HG02943 (cell line): ENCODE data around the gene ARHGEF40.

Experiments
- ATAC-seq: cut with Tn5 transposase; IDR thresholded peaks from one replicate; pipeline ENCODE4 v1.9.1; 2021; ENCODE audit warnings: mild to moderate bottlenecking, low read depth, moderate library complexity; ENCODE audit not compliant: unreplicated experiment

Gene ARHGEF40

DNA sequence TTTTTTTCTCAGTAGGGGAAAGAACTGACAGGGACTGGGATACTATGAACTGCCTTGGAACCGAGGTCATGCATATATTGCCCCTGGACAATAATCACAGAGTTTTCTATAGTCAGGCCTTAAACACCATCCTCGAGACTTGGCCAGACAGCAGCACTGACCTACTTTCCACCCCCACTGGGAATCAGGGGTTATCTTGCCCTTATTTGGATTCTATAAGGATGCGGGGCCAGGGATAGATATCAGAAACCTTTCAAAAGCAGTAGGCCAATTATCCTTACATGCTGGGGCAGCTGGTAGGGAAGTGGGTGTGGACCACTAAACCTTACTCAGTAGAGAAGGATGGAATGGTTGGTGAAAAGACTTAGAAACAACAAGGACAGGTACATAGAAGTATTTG, 26.3 kb downstream of the ARHGEF40 start:
- ATAC-seq, result no peak

DNA sequence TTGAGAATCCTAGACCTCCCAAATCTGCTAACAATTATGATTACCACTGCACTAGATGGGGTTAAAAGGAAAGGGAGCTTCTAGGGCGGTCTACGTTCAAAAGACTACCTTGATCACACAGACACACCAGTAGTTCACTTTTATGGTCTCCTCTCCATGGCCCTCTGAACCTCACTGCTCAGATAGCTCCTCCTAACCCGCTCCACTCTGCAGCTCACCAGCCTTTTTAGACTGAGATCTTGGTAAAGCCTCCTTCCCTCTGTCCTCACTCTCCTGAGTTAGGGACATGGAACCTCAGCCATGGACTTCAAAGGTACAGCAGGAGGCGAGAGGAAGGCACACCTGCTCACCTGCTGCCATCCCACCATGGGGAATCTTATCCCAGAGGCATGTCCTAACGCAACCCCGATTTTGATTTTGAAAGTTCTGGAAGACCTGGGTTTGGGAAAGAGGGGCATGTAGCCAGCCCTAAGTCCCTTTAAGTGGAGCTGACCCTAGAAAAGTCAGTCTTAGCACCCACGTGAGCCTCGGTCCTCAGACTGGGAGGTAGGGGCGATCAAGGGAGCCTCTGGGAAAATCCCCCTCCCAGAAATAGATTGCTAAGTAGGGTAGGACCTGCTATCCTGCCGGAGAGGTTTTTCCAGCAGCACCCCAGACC, 27.0 kb downstream of the ARHGEF40 start:
- ATAC-seq, result no peak

DNA sequence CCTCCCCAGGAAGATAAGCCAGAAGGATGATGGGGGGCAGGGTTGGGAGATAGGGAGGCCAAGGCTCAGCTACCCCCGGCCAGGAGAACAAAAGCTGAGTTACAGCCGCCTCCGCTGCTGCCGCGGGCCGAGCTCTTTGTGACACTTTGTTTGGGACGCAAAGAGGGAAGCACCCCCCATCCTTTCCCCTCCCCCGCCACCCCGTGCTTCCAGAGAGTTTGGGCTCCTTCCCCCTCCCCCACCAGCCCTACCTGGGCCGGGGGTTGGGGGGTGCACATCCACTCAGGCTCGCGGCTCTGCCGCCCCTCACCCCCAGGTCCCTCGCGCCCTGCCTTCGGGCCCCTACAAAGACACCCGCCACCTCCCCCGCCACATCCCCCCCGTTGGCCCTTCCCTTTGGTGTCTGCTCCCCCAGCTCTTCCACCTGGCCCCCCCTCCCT, 27.6 kb downstream of the ARHGEF40 start:
- no peak for ATAC-seq

DNA sequence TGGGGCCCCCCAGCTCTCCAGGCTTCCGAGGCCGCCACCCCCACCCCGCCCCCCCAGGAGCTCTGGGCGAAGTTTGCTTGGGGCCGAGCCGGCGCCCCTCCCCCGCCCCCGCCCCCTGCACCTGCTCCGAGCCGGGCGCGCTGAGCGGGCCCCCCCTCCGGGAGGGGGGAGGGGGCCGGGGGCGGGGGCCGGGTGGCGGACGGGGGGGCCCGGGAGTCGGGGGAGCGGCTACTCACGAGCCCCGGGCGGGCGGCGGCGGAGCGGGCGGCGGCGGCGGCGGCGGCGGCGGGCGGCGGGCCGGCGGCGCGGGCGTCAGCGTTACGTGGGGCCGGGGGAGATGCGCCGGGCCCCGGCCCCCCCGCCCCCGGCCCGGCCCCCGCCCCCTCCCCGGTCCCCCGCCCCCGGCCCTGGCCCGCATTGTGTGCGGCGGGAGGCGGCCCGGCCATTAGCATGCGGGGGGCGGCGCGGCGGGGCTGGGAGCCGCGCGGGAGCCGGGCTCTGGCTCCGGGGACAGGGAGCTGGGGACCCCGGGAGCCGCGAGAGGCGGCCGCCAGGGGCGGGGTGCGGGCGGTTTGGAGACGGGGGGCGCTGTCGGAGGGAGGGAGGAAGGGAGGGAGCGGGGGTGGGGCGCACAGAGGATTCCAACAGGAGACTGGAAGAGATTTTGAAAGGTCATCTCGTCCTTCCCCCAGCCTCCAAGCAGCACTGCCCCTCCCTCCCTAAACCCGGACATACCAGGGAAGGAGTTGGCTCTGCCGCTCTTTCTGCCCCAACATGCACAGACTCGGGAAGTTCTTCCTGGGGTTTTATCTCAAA, 28.2 kb downstream of the ARHGEF40 start, which contains the start of gene ZNF219:
ZNF219 (minus strand) TSS at position 580 of the 816 bp plus-strand sequence. CDS start 5,064 bp downstream, outside the sequence.
- ATAC-seq, result no peak

DNA sequence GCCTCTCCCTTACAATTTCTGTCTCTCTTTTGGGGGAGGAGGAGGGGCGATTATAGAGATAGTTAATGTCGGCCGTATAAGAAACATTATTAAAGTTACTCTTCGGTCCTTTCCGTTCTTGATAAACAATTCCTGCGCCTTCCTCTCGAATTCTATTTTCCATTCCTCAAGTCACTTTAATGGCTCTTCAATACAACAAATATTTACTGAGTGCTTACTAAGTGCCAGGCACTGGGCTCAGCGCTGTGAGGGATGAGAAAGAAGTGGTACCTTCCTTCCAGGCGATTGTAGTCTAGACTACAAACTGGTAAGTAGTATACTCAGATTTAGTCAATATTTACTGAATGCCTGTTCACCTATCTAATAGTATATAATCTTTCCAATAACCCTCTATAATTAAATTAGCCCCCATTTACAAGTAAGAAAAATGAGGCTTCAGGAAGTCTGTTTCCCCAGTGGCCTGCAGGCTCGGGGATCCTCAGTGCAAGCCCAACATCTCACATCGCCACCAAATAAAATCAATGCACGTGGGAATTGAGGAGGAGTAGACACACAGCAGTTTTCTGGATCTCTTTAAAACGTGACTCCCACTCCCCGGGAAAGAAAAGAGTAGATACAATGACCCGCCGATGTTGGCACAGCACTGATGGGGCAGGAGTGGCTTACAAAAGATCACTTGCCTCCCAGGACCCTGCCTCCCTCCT, 28.9 kb downstream of the ARHGEF40 start:
- ATAC-seq, result no peak

DNA sequence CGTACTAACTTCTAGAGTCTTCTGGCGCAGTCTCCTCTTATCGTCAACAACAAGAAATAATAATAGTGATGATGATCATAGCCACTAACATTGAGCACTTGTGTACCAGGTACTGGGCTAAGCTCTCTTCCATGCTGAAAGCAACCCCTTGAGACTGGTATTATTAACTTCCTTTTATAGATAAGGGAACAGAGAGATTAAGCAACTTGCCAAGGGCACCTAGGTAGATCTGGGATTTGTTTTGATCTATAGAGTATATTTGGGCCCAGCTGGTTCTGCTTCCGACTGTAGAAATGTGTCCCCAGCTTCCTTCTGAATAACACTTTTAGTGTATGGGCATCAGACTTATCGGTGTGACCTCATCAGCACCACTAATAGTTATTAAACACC, 29.5 kb downstream of the ARHGEF40 start:
- ATAC-seq, result no peak

DNA sequence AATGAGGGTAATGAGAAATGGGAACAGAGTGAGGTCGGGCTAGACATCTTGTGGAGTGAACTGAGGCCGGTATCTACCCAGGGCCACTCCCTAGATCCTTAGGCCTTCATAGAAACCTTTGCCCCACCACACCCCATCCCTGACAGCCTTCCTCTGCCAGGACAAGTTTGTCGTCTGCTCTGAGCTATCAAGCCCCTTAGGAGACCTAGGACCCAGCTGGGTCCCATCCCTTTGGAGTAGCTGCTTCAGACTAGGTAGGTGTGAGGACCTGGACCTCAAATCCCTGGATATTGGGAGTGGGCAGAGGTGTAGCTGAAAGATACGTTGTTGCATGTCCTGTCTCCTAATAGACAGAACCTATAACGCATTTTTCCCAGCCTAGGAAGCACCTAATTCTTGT, 30.8 kb downstream of the ARHGEF40 start, which contains the start of gene TMEM253:
TMEM253 (plus strand) TSS at position 136 of the 400 bp plus-strand sequence. CDS start 278 bp downstream, outside the sequence.
- ATAC-seq, result no peak

DNA sequence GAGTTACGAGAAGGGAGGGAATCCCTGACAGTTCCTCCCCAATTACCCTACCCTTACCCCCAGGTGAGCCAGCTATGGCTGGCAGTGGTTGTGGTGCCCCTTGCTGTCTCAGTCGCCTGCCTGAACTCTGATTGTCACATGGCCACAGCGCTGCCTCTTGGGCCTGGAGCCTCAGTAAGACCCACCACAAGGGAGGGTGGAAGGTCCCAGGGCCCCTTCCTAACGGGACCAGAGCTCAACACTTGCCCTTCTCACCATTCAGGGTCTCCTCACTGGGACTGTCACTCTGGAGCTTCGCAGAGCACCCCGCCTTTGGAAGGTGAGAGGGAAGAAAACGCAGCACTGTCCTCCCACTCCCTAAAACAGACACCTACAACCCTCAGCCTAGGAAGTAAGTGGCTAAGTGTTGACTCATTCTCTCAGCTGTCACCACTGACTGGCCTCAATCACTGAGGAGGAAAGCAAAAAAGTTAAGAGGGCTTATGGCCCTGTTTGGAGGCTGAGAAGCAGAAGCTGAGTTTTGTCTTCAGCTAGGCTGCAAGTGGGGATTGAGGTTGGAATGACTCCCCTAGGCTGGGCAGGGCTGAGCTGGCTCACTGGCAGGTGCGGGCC, 31.8 kb downstream of the ARHGEF40 start:
- no peak for ATAC-seq

DNA sequence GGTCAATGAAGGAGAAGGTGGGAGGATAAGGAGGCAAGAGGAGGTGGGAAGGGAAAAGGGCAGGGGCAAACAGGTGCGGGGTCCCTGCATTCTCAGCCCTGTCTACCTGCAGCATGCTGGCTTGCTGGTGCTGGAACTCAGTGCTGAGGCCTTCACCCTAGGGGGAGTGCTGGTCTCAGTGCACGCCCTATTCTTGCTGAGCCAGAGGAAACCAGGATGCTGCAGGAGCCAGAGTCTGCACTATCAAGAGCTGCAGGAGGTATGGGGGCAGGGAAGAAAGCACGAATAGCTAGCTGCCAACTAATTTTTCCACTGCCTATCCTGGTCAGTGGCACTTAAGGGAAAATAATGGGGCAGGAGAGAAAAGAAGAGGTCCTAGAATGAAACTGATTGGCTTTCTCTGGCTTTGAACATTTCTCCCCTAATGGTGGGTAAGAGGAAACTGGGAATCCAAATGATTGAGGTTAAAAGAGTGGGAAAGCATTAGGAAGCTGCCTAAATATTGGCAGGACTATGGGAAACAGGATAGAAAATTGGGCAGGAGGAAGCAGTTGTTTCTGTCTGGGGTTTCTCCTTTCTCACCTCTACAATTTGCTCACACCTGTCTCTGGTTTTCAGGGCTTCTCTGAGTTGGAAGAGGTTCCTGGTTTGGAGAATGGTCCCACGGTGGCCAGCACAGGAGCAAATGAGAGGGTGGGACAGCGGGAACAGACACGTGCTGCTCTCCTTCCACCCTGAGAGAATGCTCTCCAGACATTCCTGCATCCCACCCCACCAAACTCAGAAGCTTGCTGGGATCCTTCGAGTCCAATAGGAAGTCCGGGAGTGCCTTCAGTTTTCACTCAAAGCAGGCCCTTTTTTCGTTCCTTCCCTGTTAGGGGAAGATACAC, 32.7 kb downstream of the ARHGEF40 start:
- no peak for ATAC-seq

DNA sequence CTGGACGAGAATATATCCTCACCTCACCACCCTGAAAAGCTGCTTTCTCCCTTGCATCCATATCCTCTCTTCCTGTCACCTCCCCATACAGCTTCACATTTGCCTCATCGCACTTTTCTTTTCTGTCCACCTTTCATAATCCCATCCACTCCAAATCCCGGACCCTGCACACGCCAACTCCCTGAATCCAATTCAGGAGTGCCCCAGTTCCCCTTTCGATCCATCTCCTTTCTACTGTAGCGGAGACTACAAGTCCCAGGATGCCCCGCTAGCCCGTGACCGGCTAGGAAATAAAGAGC, 33.3 kb downstream of the ARHGEF40 start:
- ATAC-seq, result no peak

DNA sequence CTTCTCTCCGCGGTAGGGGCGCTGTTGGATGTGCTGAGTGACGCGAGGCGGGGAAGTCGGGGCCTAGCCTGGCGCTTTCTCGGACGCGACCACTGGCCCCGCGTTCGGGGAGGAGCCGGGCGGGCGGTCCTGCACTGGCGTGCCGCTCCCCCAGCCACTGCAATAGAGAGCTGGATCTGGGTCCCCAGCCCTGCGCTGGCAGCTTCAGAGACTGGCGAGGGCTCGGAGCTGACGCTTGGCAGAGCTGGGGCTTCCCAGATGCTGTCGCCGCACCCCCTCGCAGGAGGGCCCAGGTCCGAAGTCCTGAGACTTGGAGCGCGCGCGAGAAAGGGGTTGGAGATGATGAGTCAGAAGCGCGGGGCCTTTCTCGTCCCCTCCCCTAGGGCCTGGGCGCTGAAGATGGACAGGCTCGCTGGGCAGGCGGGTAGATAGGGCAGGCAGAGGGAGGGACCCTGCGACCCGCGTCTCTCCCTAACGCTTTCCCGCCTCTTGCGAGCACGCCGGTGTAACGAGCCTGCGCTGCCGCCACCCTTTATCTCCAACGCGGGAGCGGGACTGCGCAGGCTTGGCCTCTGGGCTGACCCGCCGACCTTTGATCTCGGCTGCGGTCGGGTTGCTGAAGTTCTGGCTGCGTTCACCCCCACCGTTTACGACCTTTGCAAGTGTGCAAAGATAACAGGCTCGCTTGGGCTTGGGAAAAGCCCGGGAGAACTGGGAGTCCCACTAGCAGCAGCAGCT, 33.8 kb downstream of the ARHGEF40 start:
- ATAC-seq, result peak; percentile 88

DNA sequence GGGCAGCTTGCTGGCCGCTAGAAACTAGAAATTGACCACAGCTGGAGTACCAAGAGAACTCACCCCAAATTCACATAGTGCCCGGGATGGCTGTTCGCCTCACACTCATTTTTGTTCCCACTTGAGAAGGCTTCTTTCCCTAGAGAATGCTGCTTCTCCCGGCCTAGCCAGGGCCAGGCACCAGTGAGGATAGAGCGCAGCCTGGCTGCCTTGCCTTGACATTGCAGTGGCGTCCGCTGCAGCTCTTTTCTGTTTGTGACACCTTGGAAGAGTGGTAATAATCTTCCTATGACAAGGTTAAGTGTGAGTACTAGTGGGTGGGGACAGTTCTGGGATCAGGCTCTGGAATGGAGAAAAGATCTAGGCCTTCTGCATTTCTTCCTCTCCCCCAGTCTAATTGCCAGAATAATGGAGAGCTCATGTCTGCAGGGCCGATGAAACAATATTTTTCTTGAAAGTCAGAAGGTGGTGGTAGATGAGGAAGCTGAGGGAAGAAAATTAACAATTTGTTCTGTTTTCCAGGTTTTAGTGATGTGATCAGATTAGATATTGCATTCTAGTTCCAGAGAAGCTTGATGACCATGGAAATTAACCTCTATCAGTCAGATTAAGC, 34.5 kb downstream of the ARHGEF40 start:
- ATAC-seq, result peak; percentile 35

DNA sequence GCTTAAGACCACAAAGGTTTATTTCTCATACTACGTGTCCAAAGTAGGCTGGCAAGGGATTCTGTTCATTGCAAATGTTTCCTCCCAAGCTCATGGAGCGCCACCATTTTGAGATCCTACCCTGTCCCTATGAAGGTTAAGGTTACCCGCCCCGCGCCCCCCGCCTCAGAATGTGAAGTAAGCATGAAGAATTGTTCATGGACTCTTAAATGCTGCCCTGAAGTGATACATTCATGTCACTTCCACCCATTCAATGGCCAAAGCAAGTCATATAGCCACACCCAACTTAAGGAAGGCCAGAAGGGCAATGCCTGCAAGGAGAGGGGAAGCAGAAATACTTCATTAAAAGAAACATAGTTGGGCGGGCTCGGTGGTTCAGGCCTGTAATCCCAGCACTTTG, 35.0 kb downstream of the ARHGEF40 start:
- ATAC-seq, result no peak

DNA sequence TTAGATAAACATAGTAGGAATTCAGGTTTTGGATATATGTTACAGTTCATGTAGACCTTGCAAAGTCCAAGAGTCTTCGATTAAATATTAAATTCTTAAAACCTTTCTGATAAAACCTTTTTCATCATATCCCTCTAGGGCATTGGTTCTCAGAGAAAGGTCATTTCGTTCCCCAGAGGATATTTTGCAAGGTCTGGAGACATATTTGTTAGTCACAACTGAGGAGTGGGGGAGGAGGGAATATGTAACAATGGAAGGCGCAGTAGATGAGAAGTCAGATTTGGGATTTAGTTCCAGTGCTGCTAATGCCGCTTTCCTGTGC, 36.0 kb downstream of the ARHGEF40 start:
- no peak for ATAC-seq

DNA sequence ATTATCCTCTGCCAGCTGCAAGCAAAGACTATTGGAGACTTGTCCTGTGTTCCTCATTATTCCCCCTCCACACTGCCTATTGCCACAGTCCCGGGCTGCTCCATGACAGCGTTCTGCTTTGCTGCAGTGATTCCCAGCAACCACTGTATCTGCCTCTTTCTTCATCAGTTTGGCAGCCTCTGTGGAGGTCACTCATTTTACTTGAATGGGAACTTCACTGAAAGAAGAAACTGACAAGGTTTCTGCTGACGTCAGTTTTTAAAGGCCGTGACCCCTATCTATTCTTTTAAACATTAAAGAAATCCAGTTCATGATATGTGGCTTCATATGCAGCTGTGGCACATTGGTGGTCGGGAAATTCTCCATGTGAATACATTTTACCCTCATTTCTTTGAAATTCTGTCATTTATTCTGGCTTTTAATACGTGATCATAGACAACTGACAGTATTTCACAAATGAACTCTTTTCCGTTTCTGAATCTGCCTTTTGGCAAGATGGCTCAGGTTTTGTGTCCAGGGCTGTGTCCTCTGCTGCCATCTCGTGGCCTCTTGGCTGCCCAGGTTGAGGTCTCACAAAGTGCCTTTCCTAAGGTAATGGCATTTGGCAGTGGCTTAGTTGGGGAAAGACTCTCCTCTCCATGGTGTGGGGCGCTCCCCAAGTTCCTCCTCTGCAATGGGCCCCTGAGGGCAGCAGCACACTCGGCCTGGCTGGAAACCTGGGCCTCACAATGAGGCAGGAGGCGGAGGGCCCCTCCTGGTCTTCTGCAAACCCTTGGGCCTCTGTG, 36.6 kb downstream of the ARHGEF40 start:
- ATAC-seq, result no peak

DNA sequence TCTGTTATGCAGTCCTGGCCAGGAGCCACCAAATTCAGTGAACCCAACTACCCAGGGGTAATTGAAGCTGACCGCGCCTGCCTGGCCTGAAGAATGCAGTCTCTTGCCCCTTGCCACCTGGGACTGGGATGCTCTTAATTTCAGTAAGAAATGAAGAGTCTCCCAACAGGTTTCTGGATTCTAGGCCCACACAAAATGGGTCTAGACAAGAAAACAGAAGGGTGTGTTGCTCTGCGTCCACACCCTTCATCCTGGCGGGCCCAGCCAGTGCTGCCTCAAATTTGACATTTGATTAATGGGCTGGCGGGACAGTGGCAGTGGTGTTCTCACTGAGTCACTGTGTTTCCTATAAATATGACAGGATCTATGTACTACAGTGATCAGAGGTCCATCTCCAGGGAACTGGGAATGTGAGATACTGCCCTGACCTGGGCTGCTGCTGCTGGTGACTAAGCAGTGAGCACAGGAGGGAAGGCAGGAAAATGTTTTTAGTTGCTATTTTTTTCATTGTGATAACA, 37.2 kb downstream of the ARHGEF40 start:
- ATAC-seq, result no peak

DNA sequence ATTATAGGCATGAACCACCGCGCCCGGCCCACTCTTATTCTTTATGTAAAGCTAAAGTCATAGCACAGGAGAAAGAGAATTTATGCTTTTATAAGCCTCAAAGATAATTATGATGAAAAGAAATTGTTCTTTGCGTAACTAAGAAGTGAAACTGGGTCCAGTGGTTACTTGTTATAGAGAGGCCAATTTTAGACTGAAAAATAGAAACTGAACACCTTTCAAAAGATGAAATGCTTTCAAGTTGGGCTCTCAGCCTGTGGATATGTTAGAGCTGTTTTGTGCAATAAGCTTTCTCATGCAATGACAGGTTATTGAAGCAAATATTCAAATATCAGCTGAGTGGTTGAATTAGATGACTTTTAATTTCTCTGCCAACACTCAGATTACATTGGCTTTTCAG, 38.7 kb downstream of the ARHGEF40 start:
- ATAC-seq, result no peak
